BJ (cell line): ENCODE data around the gene BPGM. TPM values are rescaled to one million over a fixed set of nuclear protein-coding genes. Genes with fewer than 3 reads are reported as not detected.

Experiments used
- CTCF ChIA-PET: fragments of 350-600 bp; formaldehyde crosslinking; extraction: SDS; loops from one replicate; lab custom pipeline; 2021; ENCODE audit warnings: antibody characterized with exemption, inconsistent platforms; lab: Yijun Ruan, JAX
- POLR2A ChIA-PET: fragments of 300-600 bp; sonication (Branson Sonifier 250); formaldehyde crosslinking; extraction: SDS; loops from one replicate; lab custom pipeline; 2021; ENCODE audit warnings: antibody characterized with exemption; lab: Charles Lee
- DNase-seq: peaks from one replicate; pipeline ENCODE4 v3.0.0-alpha.2; 2011; ENCODE audit warnings: low read depth
- H3K27me3 ChIP-seq: 2 replicates; pipeline ENCODE4 v1.6.0; 2011; ENCODE audit warnings: low read length; ENCODE audit not compliant: control insufficient read depth, insufficient read depth
- H3K36me3 ChIP-seq: 2 replicates; pipeline ENCODE4 v1.5.1; 2011; ENCODE audit warnings: low read length; ENCODE audit not compliant: control insufficient read depth, insufficient read depth
- H3K4me3 ChIP-seq: 2 replicates; pipeline ENCODE4 v1.5.1; 2011; ENCODE audit warnings: low read depth, mild to moderate bottlenecking, control low read depth, low read length
- polyA plus RNA-seq: library from polyadenylated mRNA; depleted of rRNA; stranded (reverse); fragments of >200 nt; gene quantifications from 2 replicates; pipeline ENCODE4 v1.2.3, GENCODE V29; 2011
- TF ChIP-seq, protein P1 (sequence below): IDR thresholded peaks from 2 replicates; pipeline ENCODE4 v1.5.1; 2011; ENCODE audit warnings: low read depth, mild to moderate bottlenecking, control low read depth, inconsistent platforms, low read length, moderate library complexity; ENCODE audit not compliant: insufficient read depth

The BPGM gene
- polyA plus RNA-seq, 1 experiment: 14.1 TPM

DNA sequence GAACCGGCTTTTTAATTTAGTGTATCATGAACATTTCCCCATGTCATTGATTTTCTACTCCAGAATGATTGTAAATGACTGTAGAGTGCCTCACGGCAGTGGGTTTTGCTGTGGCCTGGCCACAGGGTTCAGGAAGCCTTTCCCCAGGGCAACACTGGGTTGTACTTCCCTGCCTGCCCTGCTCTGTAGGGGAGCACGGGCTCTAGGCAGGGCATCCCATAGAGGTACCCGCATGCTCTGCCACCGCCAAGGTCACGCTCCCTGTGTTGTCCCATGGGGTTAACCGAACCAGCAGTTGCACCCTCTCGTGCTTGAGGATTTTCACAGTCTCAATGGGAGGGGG is 63.8 kb downstream of the BPGM start:
- CTCF ChIA-PET: interaction anchor here (2.7 kb wide), 1 partner anchor 14 kb away, joined by 8 read pairs; no protein-coding TSS in a partner anchor

DNA sequence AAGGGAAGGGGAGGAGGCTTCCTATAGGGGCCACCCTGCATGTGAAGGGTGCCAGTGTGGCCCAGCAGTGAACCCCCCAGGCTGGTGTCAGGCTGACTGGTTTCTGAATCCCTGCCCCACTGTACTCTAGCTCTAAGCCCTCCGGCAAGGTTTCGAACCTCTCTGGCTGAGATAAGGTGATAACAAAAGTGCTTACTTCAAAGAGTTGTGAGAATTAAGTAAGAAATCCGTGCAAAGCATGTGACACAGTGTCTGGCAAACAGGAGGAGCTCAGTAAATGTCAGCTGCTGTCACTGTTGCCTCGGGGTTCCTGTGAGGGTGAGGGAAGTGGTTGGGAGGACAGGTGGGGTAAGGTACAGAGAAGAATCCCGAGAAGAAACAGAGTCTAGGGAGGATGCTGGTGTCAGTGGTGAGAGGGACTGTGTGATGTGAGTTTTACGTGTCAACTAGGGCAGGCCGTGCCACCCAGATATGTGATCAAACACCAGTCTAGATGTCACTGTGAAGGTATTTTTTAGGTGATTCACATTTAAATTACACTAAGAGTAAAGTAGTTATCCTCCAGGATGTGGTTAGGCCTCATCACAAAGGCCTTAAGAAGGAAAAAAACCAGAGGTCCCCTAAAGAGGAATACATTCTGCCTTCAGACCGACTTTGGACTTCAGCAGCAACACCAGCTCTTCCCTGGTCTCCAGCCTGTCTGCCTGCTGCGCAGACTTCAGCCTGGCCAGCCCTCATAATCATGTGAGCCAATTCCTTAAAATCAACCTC is 64.4 kb downstream of the BPGM start:
- TF ChIP-seq, protein P1, sequence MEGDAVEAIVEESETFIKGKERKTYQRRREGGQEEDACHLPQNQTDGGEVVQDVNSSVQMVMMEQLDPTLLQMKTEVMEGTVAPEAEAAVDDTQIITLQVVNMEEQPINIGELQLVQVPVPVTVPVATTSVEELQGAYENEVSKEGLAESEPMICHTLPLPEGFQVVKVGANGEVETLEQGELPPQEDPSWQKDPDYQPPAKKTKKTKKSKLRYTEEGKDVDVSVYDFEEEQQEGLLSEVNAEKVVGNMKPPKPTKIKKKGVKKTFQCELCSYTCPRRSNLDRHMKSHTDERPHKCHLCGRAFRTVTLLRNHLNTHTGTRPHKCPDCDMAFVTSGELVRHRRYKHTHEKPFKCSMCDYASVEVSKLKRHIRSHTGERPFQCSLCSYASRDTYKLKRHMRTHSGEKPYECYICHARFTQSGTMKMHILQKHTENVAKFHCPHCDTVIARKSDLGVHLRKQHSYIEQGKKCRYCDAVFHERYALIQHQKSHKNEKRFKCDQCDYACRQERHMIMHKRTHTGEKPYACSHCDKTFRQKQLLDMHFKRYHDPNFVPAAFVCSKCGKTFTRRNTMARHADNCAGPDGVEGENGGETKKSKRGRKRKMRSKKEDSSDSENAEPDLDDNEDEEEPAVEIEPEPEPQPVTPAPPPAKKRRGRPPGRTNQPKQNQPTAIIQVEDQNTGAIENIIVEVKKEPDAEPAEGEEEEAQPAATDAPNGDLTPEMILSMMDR: no peak
- Histone ChIP-seq H3K4me3 (no peak overlapping the region), H3K36me3 (no peaks in the 10 kb centered on the region), H3K27me3 (no peaks in the 10 kb centered on the region)
- CTCF ChIA-PET: interaction anchor here (1.4 to 2.7 kb wide), 2 partner anchors 9 to 13 kb away, joined by 3 to 8 read pairs; no protein-coding TSS in a partner anchor
- POLR2A ChIA-PET: no interaction called here
- no peak for DNase-seq

More for the DNA sequence above, 63.8 kb downstream of the BPGM start:
- no peak overlapping the region for H3K4me3 ChIP-seq
- no peak for DNase-seq
- POLR2A ChIA-PET: interaction anchor here (0.6 kb wide), 1 partner anchor 56 kb away, joined by 12 read pairs; no protein-coding TSS in a partner anchor
- H3K36me3 ChIP-seq: no peaks in the 10 kb centered on the region
- no peaks in the 10 kb centered on the region for H3K27me3 ChIP-seq
- TF ChIP-seq, protein P1: no peak

DNA sequence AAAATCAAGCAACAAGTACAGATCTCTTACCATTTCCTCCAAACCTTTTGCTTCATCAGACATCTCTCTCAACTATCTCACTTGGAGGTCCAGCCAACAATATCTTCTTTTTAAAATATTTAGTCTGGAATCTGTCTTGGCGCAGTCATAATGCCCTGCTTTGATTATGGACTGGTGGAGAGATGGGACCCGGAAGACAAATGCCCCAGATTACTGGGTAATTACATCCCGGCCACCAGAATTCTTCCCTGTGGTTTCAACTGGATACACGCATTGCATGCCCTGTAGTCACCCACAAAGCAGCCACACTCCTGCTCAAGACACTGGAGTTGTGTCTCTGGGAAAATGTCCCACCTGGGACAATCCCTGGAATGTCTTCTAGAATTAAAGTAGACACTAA is 65.5 kb downstream of the BPGM start:
- TF ChIP-seq, protein P1: no peak
- no peak for DNase-seq
- Histone ChIP-seq H3K27me3 (no peaks in the 10 kb centered on the region), H3K4me3 (no peak overlapping the region), H3K36me3 (no peaks in the 10 kb centered on the region)
- ChIA-PET CTCF (interaction anchor here (1.4 to 2.7 kb wide), 2 partner anchors 8 to 12 kb away, joined by 3 to 8 read pairs; no protein-coding TSS in a partner anchor), POLR2A (no interaction called here)

DNA sequence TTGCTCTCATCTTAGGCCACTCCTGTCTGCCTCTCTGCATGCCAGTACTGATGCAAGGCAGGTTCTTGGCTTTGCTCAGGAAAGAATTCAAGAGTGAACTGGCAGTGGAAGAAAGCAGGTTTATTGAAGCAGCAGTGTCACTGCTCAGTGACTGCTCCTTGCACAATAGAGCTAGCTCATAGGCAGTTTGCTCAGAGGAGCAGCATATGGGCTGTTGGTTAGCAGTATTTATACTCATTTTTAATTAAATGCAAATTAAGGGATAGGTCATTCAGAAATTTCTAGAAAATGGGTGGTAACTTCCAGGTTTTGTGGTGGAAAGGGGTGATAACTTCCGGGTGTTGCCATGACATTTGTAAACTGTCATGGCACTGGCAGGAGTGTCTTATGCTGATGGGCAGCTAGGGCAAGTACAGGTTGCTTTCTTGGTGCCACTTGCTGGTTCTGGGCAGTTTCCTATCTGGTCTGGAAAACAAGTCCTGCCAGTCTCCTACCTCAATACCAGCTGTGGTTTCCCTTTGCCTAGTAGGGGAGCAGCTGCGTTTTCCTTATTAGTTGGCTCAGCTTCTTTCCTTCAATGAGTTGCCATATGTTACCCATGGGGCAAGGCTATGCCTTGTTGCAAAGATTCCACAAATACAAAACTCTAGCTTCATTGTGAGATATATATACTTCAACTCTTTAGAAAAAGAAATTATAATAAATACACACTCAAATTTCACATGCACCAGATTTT is 68.0 kb downstream of the BPGM start:
- no peak overlapping the region for H3K4me3 ChIP-seq
- CTCF ChIA-PET: interaction anchor here (0.8 to 1.2 kb wide), 3 partner anchors 10 to 69 kb away, joined by 3 to 6 read pairs (median 4); no protein-coding TSS in a partner anchor
- no peak for DNase-seq
- no peaks in the 10 kb centered on the region for H3K36me3 ChIP-seq
- TF ChIP-seq, protein P1: no peak
- no peaks in the 10 kb centered on the region for H3K27me3 ChIP-seq
- POLR2A ChIA-PET: interaction anchor here (0.6 kb wide), 2 partner anchors 71 to 551 kb away, joined by 3 to 5 read pairs; no protein-coding TSS in a partner anchor
